ENCODE results near the gene CCDC148.

Gene CCDC148

DNA sequence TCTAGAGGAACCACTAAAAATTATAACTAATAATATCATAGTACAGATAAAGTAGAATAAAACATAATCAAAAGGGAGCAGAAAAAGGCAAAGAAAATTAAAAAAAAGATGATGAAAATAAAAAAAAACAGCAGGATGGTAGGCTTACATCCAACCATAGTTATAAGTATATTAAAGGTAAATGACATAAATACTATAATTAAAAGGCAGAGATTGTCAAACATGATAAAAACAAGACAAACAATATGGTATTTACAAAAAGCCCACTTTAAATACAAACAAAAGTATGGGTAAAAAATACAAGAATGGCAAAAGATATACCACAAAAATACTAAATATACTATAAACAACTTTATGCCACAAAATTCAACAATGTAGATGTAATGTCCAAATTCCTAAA lies 24.4 kb downstream of the CCDC148 start:
- DNase-seq (ENCODE audit: low read depth), result no peak

DNA sequence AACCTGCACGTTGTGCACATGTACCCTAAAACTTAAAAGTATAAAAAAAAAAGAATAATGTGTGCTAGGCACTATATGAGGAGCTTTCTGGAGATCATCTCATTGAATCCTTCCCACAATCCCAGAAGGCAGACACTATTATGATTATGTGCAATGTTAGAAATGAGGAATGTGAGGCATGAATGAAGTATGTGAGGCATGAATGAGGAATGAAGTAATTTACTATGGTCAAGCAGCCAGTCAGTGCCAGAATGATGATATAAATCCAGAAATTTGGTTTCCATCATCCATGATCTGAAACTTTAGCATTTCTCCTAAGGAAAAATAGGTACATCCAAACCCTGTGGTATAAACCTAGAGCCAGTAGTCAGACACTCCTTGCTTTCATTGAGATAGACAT lies 42.0 kb downstream of the CCDC148 start:
- no peak for DNase-seq (ENCODE audit: low read depth)

DNA sequence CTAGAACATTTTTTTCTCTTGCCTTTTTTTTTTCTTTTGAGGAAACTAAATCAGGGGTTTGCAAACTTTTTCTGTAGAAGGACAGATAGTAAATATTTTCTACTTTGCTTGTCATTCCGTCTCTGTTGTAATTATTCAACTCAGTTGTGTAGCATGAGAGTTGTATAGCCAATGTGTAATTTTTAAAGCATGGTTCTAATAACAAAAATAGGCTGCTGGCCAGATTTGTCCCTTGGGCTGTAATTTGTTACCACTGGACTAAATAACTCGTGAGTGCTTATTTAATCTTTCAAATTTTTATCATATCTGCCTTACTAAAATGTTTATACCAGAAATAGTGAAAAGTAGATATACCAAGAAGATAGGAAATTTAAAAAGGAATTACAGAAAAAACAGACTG lies 43.0 kb downstream of the CCDC148 start:
- no peak for DNase-seq (ENCODE audit: low read depth)

DNA sequence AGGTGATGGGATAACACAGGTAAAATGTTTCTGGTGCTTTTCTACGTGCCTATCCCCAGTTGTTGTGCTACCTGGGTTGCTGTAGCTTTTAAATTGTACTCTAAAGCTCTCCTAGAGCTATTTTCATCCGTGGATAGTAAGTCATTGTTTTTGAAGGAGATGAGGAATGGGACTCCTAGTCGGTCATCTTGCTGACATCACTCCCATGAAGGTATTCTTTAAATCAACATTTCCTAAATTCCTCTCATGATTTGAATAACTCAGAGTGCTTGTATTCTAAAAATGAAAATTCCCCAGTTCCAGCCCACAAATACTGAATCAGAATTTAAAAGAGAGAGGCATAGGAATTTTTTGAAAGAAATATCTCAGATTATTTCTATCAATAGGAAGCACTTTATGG lies 44.3 kb downstream of the CCDC148 start:
- DNase-seq (ENCODE audit: low read depth), result no peak

DNA sequence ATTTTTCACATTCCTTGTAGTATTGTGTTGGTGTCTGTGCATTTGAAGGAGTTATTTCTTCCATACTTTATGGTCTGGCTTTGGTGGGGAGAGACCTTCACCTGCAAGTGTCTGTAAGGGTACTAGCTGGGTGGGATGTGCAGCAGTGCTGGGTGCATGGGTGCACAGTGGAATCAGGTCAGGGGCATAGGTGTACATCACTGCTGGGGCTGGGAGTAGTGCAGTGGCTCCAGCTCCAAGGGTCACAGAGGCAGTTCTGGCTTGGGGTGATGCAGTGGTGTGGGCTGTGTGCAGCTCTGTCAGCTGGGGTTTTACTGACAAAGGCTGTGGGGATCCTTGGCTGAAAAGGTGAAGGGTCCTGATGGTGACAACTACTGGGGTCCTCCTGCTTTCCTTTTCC lies 44.8 kb downstream of the CCDC148 start:
- no peak for DNase-seq (ENCODE audit: low read depth)

DNA sequence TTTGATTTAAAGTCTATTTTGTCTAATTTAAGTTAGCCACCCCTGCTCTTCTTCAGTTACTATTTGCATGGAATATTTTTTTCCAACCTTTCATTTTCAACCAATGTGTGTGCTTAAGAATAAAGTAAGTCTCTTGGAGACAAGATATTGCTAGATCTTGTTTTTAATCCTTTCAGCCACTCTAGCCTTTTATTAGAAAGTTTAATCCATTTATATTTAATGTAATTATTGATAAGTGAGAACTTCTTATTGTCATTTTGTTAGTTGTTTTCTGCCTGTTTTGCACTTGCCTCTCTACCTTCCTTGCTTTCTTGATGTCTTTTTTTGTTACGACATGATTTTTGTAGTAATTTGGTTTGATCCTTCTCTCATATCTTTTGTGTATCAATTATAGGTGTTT lies 46.4 kb downstream of the CCDC148 start:
- DNase-seq (ENCODE audit: low read depth), result no peak

DNA sequence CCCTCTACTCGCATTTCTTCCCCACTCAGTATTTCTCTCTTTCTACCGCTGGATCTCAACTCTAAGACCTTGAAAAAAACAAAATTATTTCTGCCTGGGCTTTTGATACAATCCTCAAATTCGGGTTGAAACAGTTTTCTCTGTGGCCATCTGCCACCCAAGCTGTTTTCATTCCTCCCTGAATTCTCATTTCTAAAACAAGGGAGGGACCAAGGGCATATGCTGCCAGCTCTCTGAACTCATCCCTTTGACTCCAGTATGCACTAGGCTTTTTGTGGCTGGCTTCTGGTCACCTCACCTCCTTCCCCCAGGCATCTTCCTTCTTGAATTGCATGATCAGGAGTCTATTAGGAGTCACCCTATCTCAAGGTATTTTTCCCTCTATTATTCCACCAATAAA lies 49.5 kb downstream of the CCDC148 start:
- no peak for DNase-seq (ENCODE audit: low read depth)

DNA sequence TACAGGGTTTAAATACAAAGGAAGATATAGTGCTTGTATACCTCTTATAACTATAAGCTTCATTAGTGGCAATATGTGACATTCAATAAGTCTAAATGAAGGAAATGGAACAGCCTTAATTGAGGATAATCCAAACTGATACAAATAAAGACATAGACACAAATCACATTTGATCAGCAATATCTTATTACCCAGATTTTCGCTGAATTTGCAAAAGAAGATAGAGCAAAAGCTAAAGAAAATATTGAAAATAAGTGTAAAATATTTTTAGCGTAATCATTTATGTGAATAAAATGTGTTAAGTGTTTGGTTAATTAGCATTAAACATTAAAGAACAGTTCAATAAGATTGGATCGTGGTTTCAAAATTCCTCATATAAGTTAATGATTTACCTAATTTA lies 51.2 kb downstream of the CCDC148 start:
- DNase-seq (ENCODE audit: low read depth), result no peak

DNA sequence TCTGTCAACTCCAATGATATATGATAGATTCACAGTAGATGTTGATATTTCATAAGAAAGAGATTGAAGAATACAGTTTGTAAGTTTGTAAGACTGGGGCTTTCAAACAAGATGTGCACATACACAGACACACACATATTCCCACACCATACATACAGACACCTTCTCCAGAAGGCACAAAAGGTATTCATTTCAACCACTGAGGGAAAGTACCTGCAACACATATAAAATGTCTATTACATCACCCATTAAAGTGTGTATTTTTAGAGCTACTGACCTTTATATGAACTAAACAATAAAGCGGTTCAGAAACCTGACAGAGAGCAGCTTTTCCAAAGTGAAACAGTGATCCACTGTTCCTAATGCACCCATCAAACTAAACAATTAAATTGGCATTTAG lies 53.3 kb downstream of the CCDC148 start:
- DNase-seq (ENCODE audit: low read depth), result no peak

DNA sequence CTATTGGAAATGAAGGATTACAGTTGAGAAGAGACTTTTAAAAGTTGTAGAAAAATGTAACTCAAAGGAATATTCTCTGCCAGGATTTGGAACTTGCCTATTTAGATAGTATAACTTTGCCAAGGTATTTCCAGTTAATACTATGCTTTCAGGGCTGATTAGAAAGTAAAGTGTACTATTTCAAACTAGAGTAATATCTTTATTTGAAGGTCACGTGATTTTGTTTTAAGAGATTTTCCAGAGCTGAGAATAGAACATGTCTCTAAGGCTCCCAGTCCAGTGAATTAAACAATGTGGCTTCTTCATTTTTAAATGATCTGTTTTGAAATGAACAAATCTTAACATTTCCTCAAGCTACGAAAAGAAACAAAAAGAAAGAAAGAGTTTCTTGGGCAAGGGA lies 53.9 kb downstream of the CCDC148 start:
- DNase-seq (ENCODE audit: low read depth), result no peak

DNA sequence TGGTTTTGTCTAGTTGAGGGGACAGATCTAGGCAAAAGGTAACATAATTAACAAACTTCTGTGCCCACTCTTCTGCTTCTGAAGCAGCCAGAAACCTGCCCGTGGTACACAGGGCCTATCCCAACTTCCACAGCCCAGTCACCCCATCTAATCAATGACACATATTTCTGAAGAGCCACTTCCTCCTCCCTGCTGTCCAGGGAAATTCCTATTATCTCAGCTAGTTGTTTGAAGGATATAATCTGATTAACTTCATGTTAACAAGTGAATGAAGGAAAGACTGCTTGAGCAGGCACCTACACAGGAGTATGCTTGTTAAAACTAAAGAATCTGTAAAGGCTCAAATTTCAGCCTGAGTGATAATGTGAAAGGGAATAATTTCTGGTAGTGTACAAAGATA lies 61.4 kb downstream of the CCDC148 start:
- DNase-seq (ENCODE audit: low read depth), result no peak

DNA sequence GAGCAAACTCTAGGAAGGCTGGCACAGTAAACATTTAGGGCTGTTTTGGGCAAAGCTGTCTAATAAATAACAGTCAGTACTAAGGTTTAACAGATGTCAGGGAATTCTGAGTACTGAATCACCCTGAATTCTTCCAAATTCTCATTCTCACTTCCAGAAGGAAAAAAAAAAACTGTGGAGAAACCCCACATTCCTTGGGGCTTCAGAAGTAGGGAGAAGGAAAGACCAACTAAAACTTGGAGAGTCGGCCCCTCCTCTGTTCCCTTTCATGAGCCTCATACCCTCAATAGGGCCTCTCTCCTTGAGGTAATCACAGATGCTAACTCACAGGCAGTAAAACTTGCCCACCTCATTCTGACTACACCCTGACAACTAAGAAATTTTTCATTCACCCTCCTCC lies 62.1 kb downstream of the CCDC148 start:
- DNase-seq (ENCODE audit: low read depth), result no peak

DNA sequence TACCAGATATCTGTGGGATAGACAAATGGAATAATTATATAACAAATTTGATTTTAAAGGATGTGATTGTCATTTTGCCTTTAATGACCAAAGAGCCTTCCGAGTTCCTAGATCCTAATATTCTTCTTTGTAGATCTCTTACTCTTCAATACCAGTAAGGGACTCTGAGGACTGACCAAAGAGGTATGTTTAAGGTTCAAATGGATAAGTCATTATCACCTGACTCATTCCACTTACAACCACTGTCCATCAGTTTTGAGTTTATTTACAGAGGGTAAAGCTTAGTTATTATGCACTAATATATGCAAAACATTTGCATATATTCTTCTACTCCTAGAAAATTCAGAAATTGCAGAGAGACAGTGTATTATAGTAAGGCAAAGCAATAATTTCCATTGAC lies 62.7 kb downstream of the CCDC148 start:
- DNase-seq (ENCODE audit: low read depth), result no peak

DNA sequence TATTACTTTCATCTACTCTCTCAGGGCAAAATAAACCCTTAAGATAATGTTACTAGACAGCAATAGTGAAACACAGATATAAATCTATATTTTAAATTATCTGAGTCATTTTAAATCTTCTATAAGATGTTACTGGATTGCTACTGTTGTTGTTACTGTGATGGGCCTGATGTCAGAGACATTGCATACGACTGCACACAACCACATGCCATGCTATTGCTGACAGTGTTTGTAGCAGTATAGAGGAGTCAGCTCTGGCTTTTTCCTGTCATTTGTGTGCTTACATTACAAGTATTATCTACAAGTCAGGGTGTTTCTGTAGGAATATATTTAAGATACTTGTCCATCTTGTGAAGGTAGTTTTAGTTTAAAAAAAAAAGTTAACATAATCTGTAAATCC lies 63.9 kb downstream of the CCDC148 start:
- DNase-seq (ENCODE audit: low read depth), result no peak

DNA sequence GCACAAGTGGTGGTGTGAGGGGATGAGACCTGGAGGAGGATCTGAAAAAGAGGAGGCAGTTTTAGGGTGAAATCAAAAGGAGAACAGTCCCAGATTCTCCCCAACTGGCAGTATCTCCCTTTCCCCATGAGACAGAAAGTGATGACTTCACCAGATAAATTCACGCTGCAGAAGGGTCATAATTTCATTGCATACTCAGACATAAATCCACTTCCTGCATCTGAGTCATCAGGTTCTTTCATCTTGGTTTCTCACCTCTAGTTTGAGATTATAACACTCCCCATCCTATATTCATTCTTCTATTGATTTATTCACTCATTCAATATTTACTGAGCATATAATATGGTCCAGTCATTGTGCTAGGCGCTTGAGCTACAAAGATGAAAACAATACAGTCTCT lies 64.7 kb downstream of the CCDC148 start:
- no peak for DNase-seq (ENCODE audit: low read depth)

DNA sequence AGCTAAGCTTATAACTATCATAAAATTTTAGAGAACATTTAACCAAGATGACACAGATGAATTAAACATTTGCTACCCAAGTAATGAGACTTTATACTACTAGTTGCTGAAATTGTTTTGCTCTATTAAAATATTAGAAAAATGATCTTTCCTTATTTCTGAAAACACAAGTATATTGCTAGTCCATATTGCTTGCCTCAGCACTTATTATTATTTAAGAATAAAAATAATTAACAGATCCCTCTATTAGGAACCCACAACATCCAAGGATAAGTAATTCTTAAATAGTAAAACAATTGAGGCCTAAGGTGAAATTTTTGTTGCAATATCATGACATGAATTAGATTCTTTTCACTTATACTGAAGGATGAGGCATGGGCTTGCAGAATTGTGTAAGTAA lies 65.2 kb downstream of the CCDC148 start:
- no peak for DNase-seq (ENCODE audit: low read depth)

DNA sequence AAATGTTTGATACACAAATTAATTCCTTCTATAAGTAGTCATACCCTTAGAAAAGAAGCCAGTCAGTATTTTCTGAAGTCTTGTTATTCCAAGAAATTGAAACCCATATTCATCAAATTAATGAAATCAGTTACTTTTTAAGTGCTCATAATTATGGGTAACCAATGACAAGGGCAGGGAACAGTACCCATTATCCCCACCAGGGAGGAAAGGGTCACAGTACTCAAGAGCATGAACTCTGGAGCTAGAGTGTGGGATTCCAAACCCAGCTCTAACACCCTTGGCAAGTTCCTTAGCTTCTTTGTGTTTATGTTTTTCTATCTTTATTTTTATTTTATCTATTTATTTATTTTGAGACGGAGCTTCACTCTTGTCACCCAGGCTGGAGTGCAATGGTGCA lies 68.4 kb downstream of the CCDC148 start:
- no peak for DNase-seq (ENCODE audit: low read depth)

DNA sequence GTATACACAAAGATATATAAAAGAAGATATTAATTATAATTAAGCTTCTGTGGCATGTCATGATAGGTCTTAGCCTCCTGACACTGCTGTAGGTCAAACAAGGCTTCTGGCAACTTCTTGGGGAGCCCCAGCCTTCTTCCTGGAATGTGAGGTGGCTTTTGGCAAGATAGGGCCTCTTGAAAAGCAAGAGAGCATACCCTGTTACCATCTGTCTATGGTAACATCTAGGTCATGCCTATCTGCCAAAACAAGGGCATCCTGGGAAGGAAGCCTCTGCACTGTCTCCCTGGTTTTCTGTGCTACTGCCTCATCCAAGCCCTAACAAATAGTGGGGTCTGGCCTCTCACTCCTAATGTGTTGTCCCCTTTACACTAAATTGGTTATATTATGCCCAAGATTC lies 70.9 kb downstream of the CCDC148 start:
- no peak for DNase-seq (ENCODE audit: low read depth)

DNA sequence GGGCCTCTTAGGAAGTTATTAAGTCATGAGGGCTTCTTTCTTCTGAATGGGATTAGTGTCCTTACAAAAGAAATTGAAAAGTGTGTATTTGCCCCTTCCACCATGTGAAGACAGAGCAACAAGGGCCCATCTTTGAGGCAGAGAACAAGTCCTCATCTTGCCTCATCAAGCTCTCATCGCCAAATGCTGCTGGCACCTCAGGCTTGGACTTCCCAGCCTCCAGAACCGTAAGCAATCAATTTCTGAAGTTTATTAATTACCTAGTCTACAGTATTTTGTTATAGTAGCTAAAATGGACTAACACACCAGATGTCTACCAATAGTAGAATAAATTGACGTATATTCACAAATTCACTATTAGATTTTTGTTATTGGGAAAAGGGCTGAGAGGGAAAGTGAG lies 74.6 kb downstream of the CCDC148 start:
- DNase-seq (ENCODE audit: low read depth), result no peak

DNA sequence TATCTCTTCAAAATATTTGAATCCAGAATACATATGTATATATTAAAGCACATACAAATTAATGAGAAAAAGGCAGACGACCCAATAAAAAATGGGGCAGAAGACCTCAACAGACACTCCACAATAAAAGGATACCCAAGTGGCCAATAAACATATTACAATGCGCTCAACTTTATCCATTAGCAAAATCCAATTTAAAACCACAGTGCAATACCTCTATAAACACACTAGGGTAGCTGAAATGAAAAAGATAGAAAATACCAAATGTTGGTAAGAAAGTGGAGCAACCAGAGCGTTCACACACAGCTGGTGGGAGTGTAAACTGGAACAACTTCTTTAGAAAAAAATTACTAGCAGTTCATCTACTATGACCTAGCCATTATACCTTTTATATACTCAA lies 75.3 kb downstream of the CCDC148 start:
- DNase-seq (ENCODE audit: low read depth), result no peak

DNA sequence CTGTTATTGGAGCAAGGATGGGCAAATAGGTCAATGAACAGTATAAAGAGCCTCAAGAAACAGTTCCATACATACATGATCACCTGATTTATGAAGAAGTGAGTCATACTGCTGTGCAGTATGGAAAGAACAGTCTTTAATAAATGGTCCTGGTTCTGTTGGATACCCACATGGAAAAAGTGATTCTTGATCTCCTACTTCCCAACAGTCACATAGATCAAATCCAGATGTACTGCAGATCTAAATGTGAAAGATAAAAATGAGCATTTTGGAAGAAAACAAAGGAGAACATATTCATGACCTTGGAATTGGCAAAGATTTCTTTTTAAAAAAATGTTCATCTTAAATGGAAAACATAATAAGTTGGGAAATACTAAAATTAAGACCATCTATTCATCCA lies 75.8 kb downstream of the CCDC148 start:
- DNase-seq (ENCODE audit: low read depth), result no peak

DNA sequence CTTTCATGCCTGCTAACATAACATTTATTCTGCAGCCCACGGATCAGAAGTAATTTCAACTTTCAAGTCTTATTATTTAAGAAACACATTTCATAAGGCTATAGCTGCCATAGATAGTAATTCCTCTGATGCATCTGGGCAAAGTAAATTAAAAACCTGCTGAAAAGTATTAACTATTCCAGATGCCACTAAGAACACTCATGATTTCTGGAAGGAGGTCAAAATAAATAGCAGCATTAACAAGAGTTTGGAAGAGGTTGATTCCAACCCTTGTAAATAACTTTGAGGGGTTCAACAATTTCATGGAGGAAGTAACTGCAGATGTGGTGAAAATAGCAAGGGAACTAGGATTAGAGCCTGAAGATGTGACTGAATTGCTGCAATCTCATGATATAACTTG lies 77.6 kb downstream of the CCDC148 start:
- DNase-seq (ENCODE audit: low read depth), result no peak

DNA sequence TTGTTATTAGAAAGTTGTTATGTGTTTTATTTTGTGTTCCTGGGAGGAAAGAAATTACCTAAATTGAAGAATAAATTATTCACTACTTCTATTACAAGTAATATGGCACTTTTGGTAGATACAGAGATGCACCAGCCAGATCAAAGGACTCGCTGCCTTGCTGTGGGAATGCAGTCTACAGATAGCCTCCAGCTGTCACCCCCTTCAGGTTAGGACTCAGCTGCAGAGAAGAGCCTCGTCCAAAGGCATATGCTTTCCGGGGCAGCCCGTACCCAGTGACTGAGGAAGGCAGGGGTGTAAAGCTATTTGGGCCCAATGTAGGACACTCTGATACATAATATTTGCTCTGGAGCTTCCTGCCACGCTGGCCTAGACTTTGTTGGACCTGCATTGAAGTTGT lies 90.2 kb downstream of the CCDC148 start:
- no peak for DNase-seq (ENCODE audit: low read depth)

DNA sequence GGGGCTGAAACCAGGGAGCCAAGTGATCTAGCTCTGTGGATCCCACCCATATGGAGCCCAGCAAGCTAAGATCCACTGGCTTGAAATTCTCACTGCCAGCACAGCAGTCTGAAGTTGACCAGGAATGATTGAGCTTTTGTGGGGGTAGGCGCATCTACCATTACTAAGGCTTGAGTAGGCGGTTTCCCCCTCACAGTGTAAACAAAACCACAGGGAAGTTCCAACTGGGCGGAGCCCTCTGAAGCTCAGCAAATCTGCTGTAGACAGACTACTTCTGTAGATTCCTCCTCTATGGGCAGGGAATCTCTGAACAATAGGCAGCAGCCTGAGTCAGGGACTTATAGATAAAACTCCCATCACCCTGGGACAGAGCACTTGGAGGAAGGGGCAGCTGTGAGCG lies 96.7 kb downstream of the CCDC148 start:
- peak; percentile 1 for DNase-seq (ENCODE audit: low read depth)

DNA sequence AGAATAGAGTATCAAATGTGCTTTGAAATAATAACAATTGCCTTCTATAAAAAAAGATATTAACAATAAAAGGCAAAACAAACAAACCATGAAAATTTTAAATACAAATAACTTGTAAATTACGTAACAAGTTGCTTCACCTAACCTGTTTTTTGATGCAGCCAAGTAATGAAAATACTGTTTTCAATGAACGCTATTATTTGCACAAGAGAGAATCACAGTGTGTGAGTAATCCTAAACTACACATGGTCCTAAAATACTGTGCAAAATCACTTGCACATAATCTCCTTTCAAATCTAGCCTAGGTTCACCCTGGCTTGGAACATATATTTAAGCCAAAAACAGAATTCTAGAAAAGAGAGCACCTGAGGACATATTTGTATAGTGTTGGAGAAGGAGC lies 98.9 kb downstream of the CCDC148 start:
- no peak for DNase-seq (ENCODE audit: low read depth)

DNA sequence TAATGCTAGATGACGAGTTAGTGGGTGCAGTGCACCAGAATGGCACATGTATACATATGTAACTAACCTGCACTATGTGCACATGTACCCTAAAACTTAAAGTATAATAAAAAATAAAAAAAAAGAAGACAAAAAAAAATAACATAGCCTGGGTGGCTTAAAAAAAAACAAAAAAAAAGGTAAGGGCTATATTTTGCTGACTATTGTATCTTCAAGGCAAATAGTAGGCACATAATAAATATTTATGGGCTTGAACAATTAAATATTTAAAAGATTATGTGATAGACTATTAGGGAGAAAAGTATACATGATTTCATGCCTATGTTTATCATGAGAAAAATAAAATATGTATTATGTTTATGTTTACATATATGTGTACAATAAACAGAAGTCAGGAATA lies 99.4 kb downstream of the CCDC148 start:
- no peak for DNase-seq (ENCODE audit: low read depth)
